Activated CD8-positive, alpha-beta T cell treated with anti-CD3 and anti-CD28 coated beads, Interleukin-2, amount 10 ng/mL, durations not matched to agents 7 days and 5 days (primary cell): ENCODE measurements around the gene SPATA6. TPM values are rescaled to one million over a fixed set of nuclear protein-coding genes. Genes with fewer than 3 reads are reported as not detected.
"Not testable (repeated sequence)": the region's sequence is repeated elsewhere in the genome, so short reads cannot be mapped to it uniquely, and the experiment has no call there.

Experiments
- ATAC-seq: fragments of 150-1000 bp; cut with Tn5 transposase; one replicate; pipeline ENCODE4 v1.10.0; 2021; ENCODE audit warnings: moderate library complexity
- CTCF ChIA-PET: fragments of 350-600 bp; sonication (Branson Sonifier 250); formaldehyde crosslinking; loops from one replicate; lab custom pipeline; 2021; ENCODE audit warnings: antibody characterized with exemption; lab: Charles Lee
- POLR2A ChIA-PET: fragments of 350-600 bp; sonication (Branson Sonifier 250); formaldehyde crosslinking; loops from one replicate; lab custom pipeline; 2021; ENCODE audit warnings: antibody characterized with exemption; lab: Charles Lee
- DNase-seq: peaks from one replicate; pipeline ENCODE4 v3.0.0-alpha.2; 2020
- H3K27ac Mint-ChIP-seq: one replicate; pipeline ENCODE4 v1.8.0; 2021; ENCODE audit warnings: mild to moderate bottlenecking, mixed read lengths
- H3K27me3 Mint-ChIP-seq: one replicate; pipeline ENCODE4 v1.8.0; 2021; ENCODE audit warnings: low read depth, mixed read lengths
- H3K36me3 Mint-ChIP-seq: one replicate; pipeline ENCODE4 v1.8.0; 2021; ENCODE audit warnings: low read depth, mixed read lengths
- H3K4me1 Mint-ChIP-seq: one replicate; pipeline ENCODE4 v1.8.0; 2021; ENCODE audit warnings: low read depth, mixed read lengths
- H3K4me3 Mint-ChIP-seq: one replicate; pipeline ENCODE4 v1.8.0; 2021; ENCODE audit warnings: mild to moderate bottlenecking, mixed read lengths
- H3K9me3 Mint-ChIP-seq: one replicate; pipeline ENCODE4 v1.8.0; 2022; ENCODE audit warnings: mixed read lengths; ENCODE audit not compliant: insufficient read depth
- total RNA-seq, 2 experiments: library from RNA; stranded (reverse); gene quantifications; one replicate each; pipeline ENCODE4 v1.2.3, GENCODE V29; 2021

Gene SPATA6
- total RNA-seq, 2 experiments from 2014 or later, result 0.89 to 0.95 TPM

GRCh38 chr1:48282329-48282728, 189.7 kb downstream of the SPATA6 start:
- H3K4me3 Mint-ChIP-seq, H3K27me3 Mint-ChIP-seq, POLR2A ChIA-PET, CTCF ChIA-PET, H3K27ac Mint-ChIP-seq, H3K4me1 Mint-ChIP-seq, DNase-seq, H3K9me3 Mint-ChIP-seq, ATAC-seq, H3K36me3 Mint-ChIP-seq: not testable (repeated sequence)

- H3K9me3 Mint-ChIP-seq, H3K4me3 Mint-ChIP-seq, H3K36me3 Mint-ChIP-seq, POLR2A ChIA-PET, H3K27ac Mint-ChIP-seq, DNase-seq, H3K27me3 Mint-ChIP-seq, CTCF ChIA-PET, H3K4me1 Mint-ChIP-seq, ATAC-seq: not testable (repeated sequence)
Observed at GRCh38 chr1:48277437-48277836, 194.6 kb downstream of the SPATA6 start.

- ATAC-seq (no peak), DNase-seq (no peak)
- ChIA-PET POLR2A (no interaction called here), CTCF (no interaction called here)
- H3K4me1 Mint-ChIP-seq, result no peaks in the 10 kb centered on the region
- no peaks in the 10 kb centered on the region for H3K9me3 Mint-ChIP-seq
- H3K4me3 Mint-ChIP-seq, result no peak overlapping the region
- H3K27ac Mint-ChIP-seq, result no peak overlapping the region
- peaks cover 6% of the 10 kb centered on the region for H3K27me3 Mint-ChIP-seq
- no peaks in the 10 kb centered on the region for H3K36me3 Mint-ChIP-seq
Observed at GRCh38 chr1:48266576-48266975, 205.4 kb downstream of the SPATA6 start.

GRCh38 chr1:48263041-48263440, 209.0 kb downstream of the SPATA6 start:
- Mint-ChIP-seq H3K4me1 (no peaks in the 10 kb centered on the region), H3K4me3 (no peak overlapping the region), H3K36me3 (no peaks in the 10 kb centered on the region), H3K9me3 (no peaks in the 10 kb centered on the region), H3K27me3 (peaks cover 10% of the 10 kb centered on the region), H3K27ac (no peak overlapping the region)
- ChIA-PET CTCF (no interaction called here), POLR2A (no interaction called here)
- no peak for ATAC-seq
- no peak for DNase-seq

GRCh38 chr1:48261881-48262400, 210.1 kb downstream of the SPATA6 start:
- Mint-ChIP-seq H3K9me3 (no peaks in the 10 kb centered on the region), H3K27me3 (peaks cover 12% of the 10 kb centered on the region), H3K4me1 (no peaks in the 10 kb centered on the region), H3K4me3 (no peak overlapping the region), H3K27ac (no peak overlapping the region), H3K36me3 (no peaks in the 10 kb centered on the region)
- ATAC-seq, result no peak
- DNase-seq, result no peak
- CTCF ChIA-PET, result no interaction called here
- POLR2A ChIA-PET, result no interaction called here

- peaks cover 14% of the 10 kb centered on the region for H3K27me3 Mint-ChIP-seq
- DNase-seq, result no peak
- no peaks in the 10 kb centered on the region for H3K4me1 Mint-ChIP-seq
- no peaks in the 10 kb centered on the region for H3K36me3 Mint-ChIP-seq
- POLR2A ChIA-PET, result no interaction called here
- no peak overlapping the region for H3K4me3 Mint-ChIP-seq
- H3K9me3 Mint-ChIP-seq, result no peaks in the 10 kb centered on the region
- no peak overlapping the region for H3K27ac Mint-ChIP-seq
- ATAC-seq, result no peak
- CTCF ChIA-PET, result no interaction called here
Observed at GRCh38 chr1:48258106-48258505, 213.9 kb downstream of the SPATA6 start.

- Mint-ChIP-seq H3K4me3 (no peak overlapping the region), H3K27me3 (peaks cover 10% of the 10 kb centered on the region), H3K36me3 (no peaks in the 10 kb centered on the region), H3K4me1 (peaks cover 14% of the 10 kb centered on the region), H3K9me3 (no peaks in the 10 kb centered on the region), H3K27ac (no peak overlapping the region)
- ATAC-seq (no peak), DNase-seq (no peak)
- POLR2A ChIA-PET, result no interaction called here
- CTCF ChIA-PET, result no interaction called here
Observed at GRCh38 chr1:48254254-48254653, 217.8 kb downstream of the SPATA6 start.

- Mint-ChIP-seq H3K27me3 (peaks cover 8% of the 10 kb centered on the region), H3K36me3 (no peaks in the 10 kb centered on the region), H3K9me3 (no peaks in the 10 kb centered on the region), H3K4me1 (peaks cover 14% of the 10 kb centered on the region), H3K4me3 (no peak overlapping the region), H3K27ac (no peak overlapping the region)
- ATAC-seq (no peak), DNase-seq (no peak)
- CTCF ChIA-PET, result interaction anchor here (1.1 kb wide), 1 partner anchor 15 kb away, joined by 4 read pairs; no protein-coding TSS in a partner anchor
- POLR2A ChIA-PET, result no interaction called here
Observed at GRCh38 chr1:48251821-48252220, 220.2 kb downstream of the SPATA6 start.

GRCh38 chr1:48251323-48251722, 220.7 kb downstream of the SPATA6 start:
- no peak for DNase-seq
- CTCF ChIA-PET, result interaction anchor here (1.1 kb wide), 1 partner anchor 15 kb away, joined by 4 read pairs; no protein-coding TSS in a partner anchor
- POLR2A ChIA-PET, result no interaction called here
- no peaks in the 10 kb centered on the region for H3K36me3 Mint-ChIP-seq
- ATAC-seq, result no peak
- H3K27me3 Mint-ChIP-seq, result peaks cover 8% of the 10 kb centered on the region
- H3K4me1 Mint-ChIP-seq, result peaks cover 14% of the 10 kb centered on the region
- no peak overlapping the region for H3K4me3 Mint-ChIP-seq
- no peak overlapping the region for H3K27ac Mint-ChIP-seq
- no peaks in the 10 kb centered on the region for H3K9me3 Mint-ChIP-seq

- no peak for ATAC-seq
- Mint-ChIP-seq H3K4me3 (no peak overlapping the region), H3K27ac (no peak overlapping the region), H3K27me3 (peaks cover 4% of the 10 kb centered on the region), H3K36me3 (no peaks in the 10 kb centered on the region), H3K4me1 (peaks cover 14% of the 10 kb centered on the region), H3K9me3 (no peaks in the 10 kb centered on the region)
- DNase-seq, result no peak
- CTCF ChIA-PET, result no interaction called here
- POLR2A ChIA-PET, result no interaction called here
Observed at GRCh38 chr1:48250572-48250971, 221.4 kb downstream of the SPATA6 start.

GRCh38 chr1:48249868-48250267, 222.1 kb downstream of the SPATA6 start:
- POLR2A ChIA-PET, result no interaction called here
- no peak overlapping the region for H3K27ac Mint-ChIP-seq
- CTCF ChIA-PET, result no interaction called here
- no peak for ATAC-seq
- peaks cover 3% of the 10 kb centered on the region for H3K27me3 Mint-ChIP-seq
- no peaks in the 10 kb centered on the region for H3K9me3 Mint-ChIP-seq
- no peak overlapping the region for H3K4me3 Mint-ChIP-seq
- no peaks in the 10 kb centered on the region for H3K36me3 Mint-ChIP-seq
- peaks cover 14% of the 10 kb centered on the region for H3K4me1 Mint-ChIP-seq
- no peak for DNase-seq

GRCh38 chr1:48248356-48248755, 223.6 kb downstream of the SPATA6 start:
- peaks cover 1% of the 10 kb centered on the region for H3K27me3 Mint-ChIP-seq
- ATAC-seq (no peak), DNase-seq (no peak)
- no peak overlapping the region for H3K27ac Mint-ChIP-seq
- peaks cover 14% of the 10 kb centered on the region for H3K4me1 Mint-ChIP-seq
- no peaks in the 10 kb centered on the region for H3K36me3 Mint-ChIP-seq
- ChIA-PET CTCF (no interaction called here), POLR2A (no interaction called here)
- H3K9me3 Mint-ChIP-seq, result no peaks in the 10 kb centered on the region
- no peak overlapping the region for H3K4me3 Mint-ChIP-seq

GRCh38 chr1:48246727-48247126, 225.3 kb downstream of the SPATA6 start:
- Mint-ChIP-seq H3K27me3 (no peaks in the 10 kb centered on the region), H3K27ac (no peak overlapping the region), H3K36me3 (no peaks in the 10 kb centered on the region), H3K4me1 (peaks cover 5% of the 10 kb centered on the region), H3K4me3 (no peak overlapping the region), H3K9me3 (no peaks in the 10 kb centered on the region)
- CTCF ChIA-PET, result no interaction called here
- POLR2A ChIA-PET, result interaction anchor here (0.6 kb wide), 1 partner anchor 176 kb away, joined by 3 read pairs; no protein-coding TSS in a partner anchor
- DNase-seq (no peak), ATAC-seq (no peak)
